H9 (cell line): ENCODE measurements around the gene PFN1. TPM values are rescaled to one million over a fixed set of nuclear protein-coding genes. Genes with fewer than 3 reads are reported as not detected.
"Not testable (repeated sequence)": the region's sequence is repeated elsewhere in the genome, so short reads cannot be mapped to it uniquely, and the experiment has no call there.

Experiments used
- DNase-seq: peaks from one replicate; pipeline ENCODE4 v3.0.0-alpha.2; 2017
- H2AFZ ChIP-seq: one replicate; pipeline ENCODE4 v1.6.1; 2013; ENCODE audit warnings: mild to moderate bottlenecking, low read length, control low read depth, moderate library complexity
- H2AK5ac ChIP-seq: 2 replicates; pipeline ENCODE4 v1.6.1; 2013; ENCODE audit warnings: low read length, control low read depth, mixed read lengths; ENCODE audit not compliant: insufficient read length
- H2BK120ac ChIP-seq: one replicate; pipeline ENCODE4 v1.6.1; 2013; ENCODE audit warnings: low read depth, mild to moderate bottlenecking, low read length, control low read depth, inconsistent platforms; ENCODE audit not compliant: poor library complexity, severe bottlenecking
- H2BK12ac ChIP-seq: 2 replicates; pipeline ENCODE4 v1.6.1; 2013; ENCODE audit warnings: low read length, control low read depth, mixed read lengths, low read depth; ENCODE audit not compliant: insufficient read length
- H2BK15ac ChIP-seq: 2 replicates; pipeline ENCODE4 v1.6.1; 2013; ENCODE audit warnings: low read depth, low read length, control low read depth
- H2BK20ac ChIP-seq: one replicate; pipeline ENCODE4 v1.6.1; 2013; ENCODE audit warnings: low read depth, mild to moderate bottlenecking, low read length, control low read depth, inconsistent platforms; ENCODE audit not compliant: poor library complexity, severe bottlenecking
- H2BK5ac ChIP-seq: 2 replicates; pipeline ENCODE4 v1.6.1; 2013; ENCODE audit warnings: low read length, control low read depth, mixed read lengths; ENCODE audit not compliant: insufficient read length
- H3K14ac ChIP-seq: 2 replicates; pipeline ENCODE4 v1.6.1; 2013; ENCODE audit warnings: low read length, control low read depth; ENCODE audit not compliant: insufficient read depth
- H3K18ac ChIP-seq: 2 replicates; pipeline ENCODE4 v1.6.1; 2013; ENCODE audit warnings: low read depth, mild to moderate bottlenecking, mixed read lengths, low read length, control low read depth; ENCODE audit not compliant: insufficient read length
- H3K23ac ChIP-seq: 2 replicates; pipeline ENCODE4 v1.6.1; 2013; ENCODE audit warnings: low read length, control low read depth, mixed read lengths, low read depth; ENCODE audit not compliant: insufficient read length
- H3K23me2 ChIP-seq: 2 replicates; pipeline ENCODE4 v1.6.1; 2013; ENCODE audit warnings: low read depth, mild to moderate bottlenecking, mixed read lengths, low read length, control low read depth; ENCODE audit not compliant: insufficient read length, poor library complexity, severe bottlenecking
- H3K27ac ChIP-seq: 2 replicates; pipeline ENCODE4 v1.5.1; 2013; ENCODE audit warnings: low read length, control low read depth, mixed read lengths, low read depth; ENCODE audit not compliant: insufficient read length
- H3K27me3 ChIP-seq: 2 replicates; pipeline ENCODE4 v1.6.1; 2013; ENCODE audit warnings: low read length, control low read depth, inconsistent platforms; ENCODE audit not compliant: insufficient read depth
- H3K4ac ChIP-seq: 2 replicates; pipeline ENCODE4 v1.6.1; 2013; ENCODE audit warnings: low read depth, mild to moderate bottlenecking, control low read depth, inconsistent platforms, low read length, moderate library complexity
- H3K4me1 ChIP-seq: 2 replicates; pipeline ENCODE4 v1.6.1; 2013; ENCODE audit warnings: low read length, control low read depth, inconsistent platforms; ENCODE audit not compliant: insufficient read depth
- H3K4me2 ChIP-seq: 2 replicates; pipeline ENCODE4 v1.6.1; 2013; ENCODE audit warnings: low read length, control low read depth, mixed read lengths; ENCODE audit not compliant: insufficient read length, insufficient read depth
- H3K56ac ChIP-seq: 2 replicates; pipeline ENCODE4 v1.6.1; 2013; ENCODE audit warnings: low read depth, mild to moderate bottlenecking, mixed read lengths, low read length, control low read depth; ENCODE audit not compliant: insufficient read length
- H3K79me1 ChIP-seq: 2 replicates; pipeline ENCODE4 v1.6.1; 2013; ENCODE audit warnings: low read depth, mild to moderate bottlenecking, moderate library complexity, low read length, control low read depth, inconsistent platforms; ENCODE audit not compliant: insufficient read depth, poor library complexity, severe bottlenecking
- H3K79me2 ChIP-seq: 2 replicates; pipeline ENCODE4 v1.6.1; 2013; ENCODE audit warnings: low read length, control low read depth, inconsistent platforms; ENCODE audit not compliant: insufficient read depth
- H3K9ac ChIP-seq: 2 replicates; pipeline ENCODE4 v1.6.1; 2013; ENCODE audit warnings: low read length, control low read depth, mixed read lengths; ENCODE audit not compliant: insufficient read length; ENCODE audit errors: extremely low read depth
- H3K9me3 ChIP-seq: one replicate; pipeline ENCODE4 v1.6.1; 2013; ENCODE audit warnings: low read depth, low read length, inconsistent platforms; ENCODE audit not compliant: control insufficient read depth
- H3T11ph ChIP-seq: one replicate; pipeline ENCODE4 v1.6.1; 2013; ENCODE audit warnings: mild to moderate bottlenecking, low read length, control low read depth, inconsistent platforms
- H4K20me1 ChIP-seq: one replicate; pipeline ENCODE4 v1.6.1; 2013; ENCODE audit not compliant: control insufficient read depth, insufficient read length, insufficient read depth
- H4K5ac ChIP-seq: 2 replicates; pipeline ENCODE4 v1.6.1; 2013; ENCODE audit warnings: low read depth, mild to moderate bottlenecking, mixed read lengths, low read length, control low read depth; ENCODE audit not compliant: insufficient read length
- H4K8ac ChIP-seq: replicated peaks from 2 replicates; pipeline ENCODE4 v1.6.1; 2013; ENCODE audit warnings: low read length, control low read depth, mixed read lengths, low read depth; ENCODE audit not compliant: insufficient read length
- H4K91ac ChIP-seq: 2 replicates; pipeline ENCODE4 v1.6.1; 2013; ENCODE audit warnings: low read depth, mild to moderate bottlenecking, moderate library complexity, mixed read lengths, low read length, control low read depth; ENCODE audit not compliant: insufficient read length
- H3K27ac Mint-ChIP-seq, 3 experiments: 2 replicates in 2 of 3; 3 replicates in 1 of 3; pipeline ENCODE4 v1.8.0; 2020 to 2021; ENCODE audit warnings: mixed read lengths in 3 of 3, mild to moderate bottlenecking in 1 of 3, moderate library complexity in 1 of 3
- H3K27me3 Mint-ChIP-seq: 2 replicates; pipeline ENCODE4 v1.8.0; 2021; ENCODE audit warnings: low read depth, mild to moderate bottlenecking, moderate library complexity, mixed read lengths
- H3K36me3 Mint-ChIP-seq, 3 experiments: 2 replicates in 2 of 3; 3 replicates in 1 of 3; pipeline ENCODE4 v1.8.0; 2020 to 2021; ENCODE audit warnings: low read depth in 3 of 3, mixed read lengths in 3 of 3; ENCODE audit not compliant: insufficient read depth in 1 of 3
- H3K4me1 Mint-ChIP-seq, 2 experiments: 2 replicates each; pipeline ENCODE4 v1.8.0; 2020; ENCODE audit warnings: mixed read lengths in 2 of 2
- H3K4me3 Mint-ChIP-seq, 2 experiments: 2 replicates in 1 of 2; 3 replicates in 1 of 2; pipeline ENCODE4 v1.8.0; 2020 to 2021; ENCODE audit warnings: mild to moderate bottlenecking in 2 of 2, mixed read lengths in 2 of 2, moderate library complexity in 1 of 2
- H3K9me3 Mint-ChIP-seq, 2 experiments: 2 replicates in 1 of 2; 3 replicates in 1 of 2; pipeline ENCODE4 v1.8.0; 2020; ENCODE audit warnings: mild to moderate bottlenecking in 2 of 2, mixed read lengths in 2 of 2, moderate library complexity in 1 of 2
- WGBS: extraction: QIAGEN DNeasy Blood & Tissue Kit; methylation state at CpG from one replicate; pipeline ENCODE4 v1.1.7; 2013; ENCODE audit warnings: missing lambda C conversion rate, low lambda C conversion rate, mixed read lengths; ENCODE audit not compliant: insufficient read length; ENCODE audit errors: extremely low coverage; 5-methylcytosine and 5-hydroxymethylcytosine counted together
- total RNA-seq: library from RNA; stranded (reverse); gene quantifications from 2 replicates; pipeline ENCODE4 v1.2.1, GENCODE V29; 2021
- TF ChIP-seq, protein P1 (sequence below): fragments of 200-600 bp; sonication (generic); conservative IDR thresholded peaks from 3 replicates; pipeline ENCODE4 v1.8.0; 2021; ENCODE audit warnings: antibody characterized with exemption, mild to moderate bottlenecking

PFN1 gene
- total RNA-seq, 1 experiment from 2014 or later, result 1,149 TPM

DNA sequence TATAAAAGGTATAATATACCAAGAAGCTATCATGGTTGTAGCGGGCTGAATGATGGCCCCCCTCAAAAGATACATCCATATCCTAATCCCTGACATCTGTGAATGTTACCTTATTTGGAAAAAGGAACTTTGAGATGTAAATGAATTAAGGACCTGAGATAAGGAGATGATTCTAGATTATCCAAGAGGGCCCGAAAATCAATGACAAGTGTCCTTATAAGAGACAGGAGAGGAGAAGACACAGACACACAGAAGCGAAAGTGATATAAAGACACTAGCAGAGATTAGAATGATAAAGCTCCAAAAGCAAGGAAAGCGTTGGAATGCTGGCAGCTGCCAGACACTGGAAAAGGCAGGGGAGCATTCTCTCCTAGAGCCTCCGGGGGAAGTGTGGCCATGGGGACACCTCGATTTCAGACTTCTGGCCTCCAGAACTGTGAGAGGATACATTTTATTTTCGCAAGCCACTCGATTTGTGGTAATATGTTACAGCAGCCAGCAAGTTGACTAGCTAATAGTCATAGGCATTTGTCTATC is 28.8 kb downstream of the PFN1 start:
- no peak overlapping the region for H2BK20ac ChIP-seq
- H3K4me3 Mint-ChIP-seq, result no peak overlapping the region
- no peak overlapping the region for H2BK120ac ChIP-seq
- peaks cover 3% of the 10 kb centered on the region; the same call in 1 of the 2 replicates for H3K4me1 ChIP-seq
- H3K27me3 ChIP-seq, result no peaks in the 10 kb centered on the region
- H3K79me1 ChIP-seq, result no peaks in the 10 kb centered on the region
- H2AK5ac ChIP-seq, result no peak overlapping the region
- H3K23me2 ChIP-seq, result no peaks in the 10 kb centered on the region
- no peak overlapping the region for H4K8ac ChIP-seq
- no peak overlapping the region for H3K18ac ChIP-seq
- H2BK15ac ChIP-seq, result no peak overlapping the region
- no peak overlapping the region for H2AFZ ChIP-seq
- no peaks in the 10 kb centered on the region; the same call in 1 of the 2 replicates for H3K27me3 Mint-ChIP-seq
- H3K23ac ChIP-seq, result no peak overlapping the region
- DNase-seq, result peak; percentile 40
- TF ChIP-seq, protein P1, sequence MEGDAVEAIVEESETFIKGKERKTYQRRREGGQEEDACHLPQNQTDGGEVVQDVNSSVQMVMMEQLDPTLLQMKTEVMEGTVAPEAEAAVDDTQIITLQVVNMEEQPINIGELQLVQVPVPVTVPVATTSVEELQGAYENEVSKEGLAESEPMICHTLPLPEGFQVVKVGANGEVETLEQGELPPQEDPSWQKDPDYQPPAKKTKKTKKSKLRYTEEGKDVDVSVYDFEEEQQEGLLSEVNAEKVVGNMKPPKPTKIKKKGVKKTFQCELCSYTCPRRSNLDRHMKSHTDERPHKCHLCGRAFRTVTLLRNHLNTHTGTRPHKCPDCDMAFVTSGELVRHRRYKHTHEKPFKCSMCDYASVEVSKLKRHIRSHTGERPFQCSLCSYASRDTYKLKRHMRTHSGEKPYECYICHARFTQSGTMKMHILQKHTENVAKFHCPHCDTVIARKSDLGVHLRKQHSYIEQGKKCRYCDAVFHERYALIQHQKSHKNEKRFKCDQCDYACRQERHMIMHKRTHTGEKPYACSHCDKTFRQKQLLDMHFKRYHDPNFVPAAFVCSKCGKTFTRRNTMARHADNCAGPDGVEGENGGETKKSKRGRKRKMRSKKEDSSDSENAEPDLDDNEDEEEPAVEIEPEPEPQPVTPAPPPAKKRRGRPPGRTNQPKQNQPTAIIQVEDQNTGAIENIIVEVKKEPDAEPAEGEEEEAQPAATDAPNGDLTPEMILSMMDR, result 0 out of 3 replicates have a peak, but pooled peaks have one; percentile 11
- no peak overlapping the region for H3K56ac ChIP-seq
- no peak overlapping the region for H4K5ac ChIP-seq
- no peaks in the 10 kb centered on the region for H3K9me3 Mint-ChIP-seq
- no CpG with 5 or more reads among the region's 8 CpGs for WGBS
- peak overlapping the region in 1 of 3 experiments; percentile 89; a peak in 2 of 7 replicates for H3K27ac Mint-ChIP-seq
- no peaks in the 10 kb centered on the region for H3K9me3 ChIP-seq
- H3K79me2 ChIP-seq, result no peaks in the 10 kb centered on the region
- H2BK12ac ChIP-seq, result no peak overlapping the region
- no peaks in the 10 kb centered on the region for H4K20me1 ChIP-seq
- no peaks in the 10 kb centered on the region for H3K36me3 Mint-ChIP-seq
- H3K27ac ChIP-seq, result no peak overlapping the region
- no peak overlapping the region for H4K91ac ChIP-seq
- no peak overlapping the region for H3K9ac ChIP-seq
- no peak overlapping the region for H3K14ac ChIP-seq
- H3K4me2 ChIP-seq, result no peak overlapping the region
- no peak overlapping the region for H3T11ph ChIP-seq
- peaks cover 7% of the 10 kb centered on the region in 2 experiments for H3K4me1 Mint-ChIP-seq
- no peak overlapping the region for H3K4ac ChIP-seq
- no peak overlapping the region for H2BK5ac ChIP-seq

DNA sequence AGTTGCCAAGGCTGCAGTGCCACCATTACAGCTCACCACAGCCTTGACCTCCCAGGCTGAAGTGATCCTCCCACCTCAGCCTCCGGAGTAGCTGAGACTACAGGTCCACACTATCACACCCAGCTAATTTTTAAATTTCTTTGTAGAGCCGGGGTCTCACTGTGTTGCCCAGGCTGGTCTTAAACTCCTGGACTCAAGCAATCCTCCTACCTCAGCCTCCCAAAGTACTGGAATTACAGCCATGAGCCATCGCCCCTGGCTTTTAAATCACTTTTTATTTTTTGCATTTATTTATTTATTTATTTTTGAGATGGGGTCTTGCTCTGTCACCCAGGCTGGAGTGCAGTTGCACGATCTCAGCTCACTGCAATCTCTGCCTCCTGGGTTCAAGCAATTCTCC is 33.8 kb downstream of the PFN1 start:
- not testable (repeated sequence) for H4K91ac ChIP-seq, H3K9me3 ChIP-seq, H3K18ac ChIP-seq, H2BK15ac ChIP-seq, H4K8ac ChIP-seq, H3K9ac ChIP-seq, H3K4me1 ChIP-seq, H3K23me2 ChIP-seq, H3T11ph ChIP-seq, H3K56ac ChIP-seq, H3K27ac Mint-ChIP-seq, H3K4me1 Mint-ChIP-seq, H2AK5ac ChIP-seq, H3K23ac ChIP-seq, H2BK12ac ChIP-seq, H4K5ac ChIP-seq, H3K9me3 Mint-ChIP-seq, H3K4ac ChIP-seq, H3K4me3 Mint-ChIP-seq, H3K79me2 ChIP-seq, H3K27ac ChIP-seq, H2BK120ac ChIP-seq, H3K36me3 Mint-ChIP-seq, H3K27me3 Mint-ChIP-seq, DNase-seq, H3K27me3 ChIP-seq, H3K4me2 ChIP-seq, H2AFZ ChIP-seq, H3K79me1 ChIP-seq, H2BK20ac ChIP-seq, H2BK5ac ChIP-seq, H4K20me1 ChIP-seq, H3K14ac ChIP-seq
- WGBS, result no CpG with 5 or more reads among the region's 4 CpGs
